GM12875 (cell line): ENCODE measurements around the gene HADH.
A peak's percentile ranks its signal among the peaks of the same experiment; 100 is the strongest.

Experiments used
- H3K4me3 ChIP-seq: one replicate; pipeline ENCODE4 v1.5.1; 2011; ENCODE audit warnings: low read depth, low read length, control low read depth
- TF ChIP-seq, protein P1 (sequence below): IDR thresholded peaks from 2 replicates; pipeline ENCODE4 v1.5.1; 2011; ENCODE audit warnings: low read depth, mild to moderate bottlenecking, control low read depth, inconsistent platforms, low read length, moderate library complexity, borderline replicate concordance; ENCODE audit not compliant: insufficient read depth

The HADH gene

DNA sequence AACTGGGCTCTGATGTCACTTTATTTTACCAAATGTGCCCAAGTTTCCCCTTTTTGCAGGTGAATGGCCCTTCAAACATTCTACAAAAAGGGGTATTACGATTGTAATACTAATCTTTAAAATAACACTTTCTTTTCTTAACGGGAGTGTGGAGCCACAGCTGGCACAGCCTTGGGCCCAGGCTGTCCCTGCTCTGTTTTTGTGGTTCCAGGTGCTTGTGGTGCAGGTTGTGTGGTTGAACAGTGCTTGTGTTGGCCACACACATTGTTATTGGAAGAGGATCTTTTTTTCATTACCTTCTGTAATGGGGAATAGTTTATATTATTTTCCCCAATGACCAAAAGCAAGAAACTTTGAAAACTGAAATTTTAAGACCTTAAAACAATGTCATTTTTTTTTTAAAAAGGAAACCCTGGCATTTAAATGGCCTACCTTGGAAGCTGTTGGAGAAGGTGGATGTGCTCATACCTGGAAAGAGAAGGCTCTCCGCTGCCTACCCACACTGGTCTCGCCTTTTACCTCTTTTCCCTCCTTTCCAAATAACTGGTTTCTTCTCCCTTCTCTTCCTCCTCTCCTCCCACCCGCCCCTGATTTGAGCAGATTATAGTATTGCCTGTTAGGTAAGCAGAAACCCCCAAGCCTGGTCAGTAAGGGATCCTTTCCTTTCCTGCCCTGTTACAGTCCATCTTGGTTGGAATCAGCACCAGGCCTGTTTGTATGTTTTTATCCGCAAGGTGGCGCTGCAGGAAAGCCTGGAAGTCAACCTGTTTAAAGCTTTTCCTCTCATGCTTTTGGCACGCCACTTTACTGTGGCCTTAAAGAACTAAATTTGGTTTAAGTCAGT lies 28.6 kb downstream of the HADH start:
- H3K4me3 ChIP-seq, result no peak overlapping the region
- TF ChIP-seq, protein P1, sequence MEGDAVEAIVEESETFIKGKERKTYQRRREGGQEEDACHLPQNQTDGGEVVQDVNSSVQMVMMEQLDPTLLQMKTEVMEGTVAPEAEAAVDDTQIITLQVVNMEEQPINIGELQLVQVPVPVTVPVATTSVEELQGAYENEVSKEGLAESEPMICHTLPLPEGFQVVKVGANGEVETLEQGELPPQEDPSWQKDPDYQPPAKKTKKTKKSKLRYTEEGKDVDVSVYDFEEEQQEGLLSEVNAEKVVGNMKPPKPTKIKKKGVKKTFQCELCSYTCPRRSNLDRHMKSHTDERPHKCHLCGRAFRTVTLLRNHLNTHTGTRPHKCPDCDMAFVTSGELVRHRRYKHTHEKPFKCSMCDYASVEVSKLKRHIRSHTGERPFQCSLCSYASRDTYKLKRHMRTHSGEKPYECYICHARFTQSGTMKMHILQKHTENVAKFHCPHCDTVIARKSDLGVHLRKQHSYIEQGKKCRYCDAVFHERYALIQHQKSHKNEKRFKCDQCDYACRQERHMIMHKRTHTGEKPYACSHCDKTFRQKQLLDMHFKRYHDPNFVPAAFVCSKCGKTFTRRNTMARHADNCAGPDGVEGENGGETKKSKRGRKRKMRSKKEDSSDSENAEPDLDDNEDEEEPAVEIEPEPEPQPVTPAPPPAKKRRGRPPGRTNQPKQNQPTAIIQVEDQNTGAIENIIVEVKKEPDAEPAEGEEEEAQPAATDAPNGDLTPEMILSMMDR, result peak; percentile 65; the same call in 1 of the 2 replicates

DNA sequence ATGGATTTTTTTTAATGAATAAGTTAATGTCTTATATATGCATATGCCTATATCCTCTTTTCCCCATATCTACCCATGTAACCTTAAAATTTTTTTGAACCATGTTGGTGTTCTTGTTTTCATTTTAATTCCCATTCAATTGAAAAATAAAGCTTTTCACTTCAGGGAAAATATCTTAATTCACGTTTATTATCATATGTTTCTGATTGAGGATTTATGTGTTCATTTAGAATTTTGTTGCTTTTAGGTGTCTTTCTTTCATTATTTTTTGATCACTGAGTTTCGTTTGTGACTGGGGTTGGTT lies 29.1 kb downstream of the HADH start:
- no peak overlapping the region for H3K4me3 ChIP-seq
- TF ChIP-seq, protein P1, result no peak

DNA sequence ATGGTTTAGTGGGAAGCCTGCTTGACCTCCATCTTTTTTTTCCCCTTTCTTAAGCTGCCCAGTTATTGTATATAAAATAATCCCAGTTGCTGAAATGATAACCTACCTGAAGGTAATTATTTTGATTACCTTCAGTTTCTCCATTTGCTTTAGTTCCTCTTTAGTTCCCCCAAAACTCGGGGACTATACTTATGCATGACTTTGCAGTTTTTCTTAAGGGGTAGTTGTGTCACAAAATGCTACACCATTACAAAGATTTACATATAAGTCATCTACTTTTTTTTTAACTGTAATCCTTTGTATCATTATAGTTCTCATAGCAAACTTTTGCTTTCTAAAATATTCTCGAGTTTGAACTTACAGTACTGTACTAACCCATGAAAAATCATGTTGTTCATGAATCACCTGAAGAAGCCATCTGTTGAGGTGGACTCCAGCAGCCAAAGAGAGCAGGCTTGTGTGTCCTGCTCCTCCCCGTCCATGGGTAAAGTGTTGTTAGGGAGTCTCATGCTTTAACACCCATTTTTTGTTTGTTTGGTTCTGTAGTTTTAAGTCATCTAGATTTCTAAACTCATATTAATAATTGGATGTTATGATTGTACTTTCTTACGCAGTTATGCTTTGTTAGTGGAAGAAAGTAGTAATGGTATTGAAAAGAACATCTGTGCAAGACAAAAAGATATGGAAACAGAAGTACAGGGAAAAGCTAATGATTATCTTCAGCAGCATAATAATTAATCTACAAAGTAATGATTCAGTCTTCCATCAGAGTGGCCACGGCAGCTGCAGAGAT lies 34.6 kb downstream of the HADH start:
- no peak overlapping the region for H3K4me3 ChIP-seq

DNA sequence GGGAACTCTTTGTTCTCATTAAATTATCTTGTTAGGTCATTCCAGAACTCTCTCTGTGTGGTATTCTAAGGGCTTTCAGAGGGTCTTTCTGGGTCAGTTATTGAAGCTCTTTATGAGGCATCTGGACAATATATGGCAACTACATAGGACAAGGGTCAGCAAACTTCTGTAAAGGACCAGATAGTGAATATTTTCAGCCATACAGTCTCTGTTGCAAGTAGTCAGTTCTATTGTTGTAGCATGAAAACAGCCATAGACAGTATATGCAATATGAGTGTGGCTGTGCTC lies 35.1 kb downstream of the HADH start:
- H3K4me3 ChIP-seq, result no peak overlapping the region
- TF ChIP-seq, protein P1, result no peak

More for the DNA sequence above, 34.6 kb downstream of the HADH start:
- TF ChIP-seq, protein P1, result no peak

DNA sequence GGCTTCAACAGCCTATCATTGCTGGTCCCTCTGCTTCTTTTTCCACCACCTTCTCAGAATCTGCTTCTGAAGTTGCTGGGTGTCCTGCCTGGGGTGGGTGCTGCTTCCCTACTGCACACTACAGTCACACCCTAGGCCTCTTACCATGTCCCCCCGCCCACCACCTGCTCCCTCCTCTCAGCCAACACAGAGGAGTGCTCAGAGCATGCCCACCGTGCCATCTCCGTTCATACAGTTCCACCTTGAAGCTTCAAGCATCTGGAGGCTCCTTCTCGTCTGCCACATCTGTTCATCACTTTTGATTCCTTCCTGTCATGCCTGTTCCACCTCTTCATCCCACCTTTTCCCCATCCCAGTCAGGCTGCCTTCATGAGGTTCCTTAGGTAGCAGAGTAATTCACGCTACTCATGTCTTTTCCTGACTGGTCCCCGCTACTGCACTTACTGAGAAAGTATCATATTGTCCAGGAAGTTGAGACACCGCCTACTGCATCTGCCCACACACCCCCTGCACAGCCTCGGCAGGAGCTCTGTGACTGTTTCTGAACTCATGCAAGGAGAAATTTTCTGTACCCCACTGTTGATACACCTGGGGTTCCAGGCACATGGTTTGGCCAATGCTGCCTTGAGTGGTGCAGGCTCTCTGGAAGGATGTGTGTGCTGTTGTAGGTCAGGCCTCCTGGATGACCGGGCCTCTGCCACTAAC lies 39.5 kb downstream of the HADH start:
- TF ChIP-seq, protein P1, result no peak
- H3K4me3 ChIP-seq, result no peak overlapping the region

DNA sequence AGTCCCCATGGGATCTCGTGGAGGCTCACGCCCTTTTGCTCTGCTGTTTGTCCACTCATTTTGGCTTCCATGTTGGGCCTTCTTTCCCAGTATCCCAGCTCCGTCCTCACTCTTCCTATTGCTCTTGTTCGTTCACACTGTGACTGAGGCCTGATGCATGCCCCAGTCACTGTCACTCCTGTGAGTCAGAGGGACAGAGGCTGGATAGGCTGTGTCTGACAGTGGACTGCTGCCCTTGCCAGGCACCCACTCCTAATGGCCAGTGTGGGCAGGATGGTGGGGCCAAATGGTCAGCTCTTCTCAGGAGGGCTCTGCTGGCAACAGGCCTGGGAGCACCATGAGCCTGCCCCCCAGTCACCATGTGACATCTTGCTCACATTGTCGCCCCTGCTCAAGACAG lies 40.0 kb downstream of the HADH start:
- H3K4me3 ChIP-seq, result no peak overlapping the region
- TF ChIP-seq, protein P1, result no peak

DNA sequence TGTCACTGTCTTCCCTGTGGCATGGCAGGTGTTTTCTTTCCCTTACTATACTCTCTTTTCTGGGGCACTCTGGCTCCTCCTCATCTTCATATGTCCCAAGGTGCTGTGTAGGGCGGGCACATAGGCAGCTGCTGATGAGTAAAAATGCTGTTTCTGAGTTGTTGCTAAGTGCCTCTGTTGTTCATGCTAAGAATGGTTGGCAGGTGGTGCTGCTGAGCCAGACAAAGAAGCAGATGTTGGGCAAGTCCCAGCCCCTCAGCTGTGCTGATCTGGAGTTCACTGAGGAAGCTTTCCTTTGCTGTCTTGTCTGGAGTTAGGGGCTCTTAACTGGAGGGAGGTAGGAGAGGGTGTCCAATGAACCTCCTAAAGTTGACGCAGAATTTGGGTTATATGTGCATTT lies 40.6 kb downstream of the HADH start:
- H3K4me3 ChIP-seq, result no peak overlapping the region
- TF ChIP-seq, protein P1, result peak; percentile 58
